Upper lobe of left lung (tissue), 4 donors: Measurements from ENCODE around the gene MTCH1.

Experiments used
- EP300 ChIP-seq, 4 donors: sonication (generic); formaldehyde crosslinking; IDR thresholded peaks; one replicate each; pipeline ENCODE4 v1.5.1; 2017; ENCODE audit warnings: antibody characterized with exemption in 4 of 4, control low read depth in 2 of 4
- POLR2A ChIP-seq, 4 donors: fragments of 450-650 bp; IDR thresholded peaks; one replicate each; pipeline ENCODE4 v1.5.1; 2016 to 2017; ENCODE audit warnings: antibody characterized with exemption in 4 of 4, mild to moderate bottlenecking in 2 of 4
- POLR2AphosphoS5 ChIP-seq, 2 donors: sonication (generic); formaldehyde crosslinking; IDR thresholded peaks; one replicate each; pipeline ENCODE4 v1.5.1; 2017; ENCODE audit warnings: antibody characterized with exemption in 2 of 2
- TF ChIP-seq, protein P1 (sequence below), 6 experiments: fragments of 450-650 bp in 4 of 6; fragments of 200-600 bp in 2 of 6; sonication (generic) in 2 of 6; IDR thresholded peaks; one replicate each; pipeline ENCODE4 v1.5.1; 2016 to 2019; ENCODE audit warnings: antibody characterized with exemption in 6 of 6

DNA sequence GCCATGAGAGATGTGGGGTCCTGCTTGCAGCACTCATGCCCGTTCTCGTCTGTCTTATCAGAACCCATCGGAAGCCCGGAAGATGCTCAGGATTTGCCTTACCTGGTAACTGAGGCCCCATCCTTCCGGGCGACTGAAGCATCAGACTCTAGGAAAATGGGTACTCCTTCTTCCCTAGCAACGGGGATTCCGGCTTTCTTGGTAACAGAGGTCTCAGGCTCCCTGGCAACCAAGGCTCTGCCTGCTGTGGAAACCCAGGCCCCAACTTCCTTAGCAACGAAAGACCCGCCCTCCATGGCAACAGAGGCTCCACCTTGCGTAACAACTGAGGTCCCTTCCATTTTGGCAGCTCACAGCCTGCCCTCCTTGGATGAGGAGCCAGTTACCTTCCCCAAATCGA lies 23.1 kb downstream of the MTCH1 start:
- no peak for TF ChIP-seq POLR2A (IDR thresholded peaks at IDR 0.05)
- TF ChIP-seq, protein P1, sequence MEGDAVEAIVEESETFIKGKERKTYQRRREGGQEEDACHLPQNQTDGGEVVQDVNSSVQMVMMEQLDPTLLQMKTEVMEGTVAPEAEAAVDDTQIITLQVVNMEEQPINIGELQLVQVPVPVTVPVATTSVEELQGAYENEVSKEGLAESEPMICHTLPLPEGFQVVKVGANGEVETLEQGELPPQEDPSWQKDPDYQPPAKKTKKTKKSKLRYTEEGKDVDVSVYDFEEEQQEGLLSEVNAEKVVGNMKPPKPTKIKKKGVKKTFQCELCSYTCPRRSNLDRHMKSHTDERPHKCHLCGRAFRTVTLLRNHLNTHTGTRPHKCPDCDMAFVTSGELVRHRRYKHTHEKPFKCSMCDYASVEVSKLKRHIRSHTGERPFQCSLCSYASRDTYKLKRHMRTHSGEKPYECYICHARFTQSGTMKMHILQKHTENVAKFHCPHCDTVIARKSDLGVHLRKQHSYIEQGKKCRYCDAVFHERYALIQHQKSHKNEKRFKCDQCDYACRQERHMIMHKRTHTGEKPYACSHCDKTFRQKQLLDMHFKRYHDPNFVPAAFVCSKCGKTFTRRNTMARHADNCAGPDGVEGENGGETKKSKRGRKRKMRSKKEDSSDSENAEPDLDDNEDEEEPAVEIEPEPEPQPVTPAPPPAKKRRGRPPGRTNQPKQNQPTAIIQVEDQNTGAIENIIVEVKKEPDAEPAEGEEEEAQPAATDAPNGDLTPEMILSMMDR (IDR thresholded peaks at IDR 0.05) = no peak
- TF ChIP-seq POLR2AphosphoS5 (IDR thresholded peaks at IDR 0.05) = no peak
- TF ChIP-seq EP300 (IDR thresholded peaks at IDR 0.05) = no peak
